ENCODE data around the gene CFL2.

The CFL2 gene

DNA sequence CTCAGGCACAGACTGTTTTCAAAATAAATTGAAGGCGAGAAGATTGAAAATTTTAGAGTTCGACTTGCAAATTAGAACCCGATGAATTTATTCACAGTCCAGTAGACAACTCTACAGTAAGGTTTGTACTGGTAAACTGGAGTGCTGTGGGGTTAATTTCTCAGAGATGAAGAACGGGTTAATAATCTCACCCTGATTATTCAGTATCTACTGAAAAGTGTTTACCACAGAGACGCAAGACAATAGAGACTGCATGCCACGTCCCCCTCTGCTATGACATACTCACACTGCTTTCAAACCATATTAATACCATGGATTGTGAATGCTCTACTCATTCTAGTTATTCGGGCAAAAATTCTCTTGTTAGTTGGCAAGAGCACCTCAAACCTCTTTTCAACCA, 36.1 kb downstream of the CFL2 start:
- Histone ChIP-seq H3K9me3 (ENCODE audit: control insufficient read depth, insufficient read depth, low read depth, low read length) (no peaks in the 10 kb centered on the region), H3K36me3 (ENCODE audit: control insufficient read depth in 2 of 2, insufficient read depth in 1 of 2, low read length in 2 of 2) (no peaks in the 10 kb centered on the region), H3K4me1 (ENCODE audit: control insufficient read depth, insufficient read depth, low read length) (peaks cover 11% of the 10 kb centered on the region; the same call in 1 of the 2 replicates), H3K27ac (ENCODE audit: extremely low read depth, low read depth, low read length) (no peak overlapping the region), H3K4me3 (ENCODE audit: low read depth, low read length) (no peak overlapping the region)
- ChIA-PET CTCF (no interaction called here), POLR2A (interaction anchor here (0.6 to 1.0 kb wide), 2 partner anchors 23 to 845 kb away, joined by 3 to 5 read pairs; no protein-coding TSS in a partner anchor)
- TF ChIP-seq ZNF248 (tag by site-specific recombination; IDR thresholded peaks at IDR 0.05), result no peak
- TF ChIP-seq SCRT1 (tag by site-specific recombination; IDR thresholded peaks at IDR 0.05; ENCODE audit: borderline replicate concordance), result no peak
- no peak for TF ChIP-seq ZNF324 (tag by site-specific recombination; IDR thresholded peaks at IDR 0.05)
- no peak for TF ChIP-seq PBX3 (CRISPR knock-in tag; IDR thresholded peaks at IDR 0.05)
- no peak for TF ChIP-seq ZNF184 (tag by site-specific recombination; IDR thresholded peaks at IDR 0.05)
- TF ChIP-seq ZNF10 (tag by site-specific recombination; IDR thresholded peaks at IDR 0.05), result no peak
- TF ChIP-seq GLIS2 (tag by site-specific recombination; IDR thresholded peaks at IDR 0.05), result no peak
- no peak for TF ChIP-seq ZNF549 (tag by site-specific recombination; IDR thresholded peaks at IDR 0.05)
- TF ChIP-seq ZNF354C (tag by site-specific recombination; IDR thresholded peaks at IDR 0.05; ENCODE audit: borderline replicate concordance, low read depth), result no peak
- TF ChIP-seq ZNF610 (tag by site-specific recombination; IDR thresholded peaks at IDR 0.05; ENCODE audit: borderline replicate concordance), result no peak
- TF ChIP-seq, protein P1, sequence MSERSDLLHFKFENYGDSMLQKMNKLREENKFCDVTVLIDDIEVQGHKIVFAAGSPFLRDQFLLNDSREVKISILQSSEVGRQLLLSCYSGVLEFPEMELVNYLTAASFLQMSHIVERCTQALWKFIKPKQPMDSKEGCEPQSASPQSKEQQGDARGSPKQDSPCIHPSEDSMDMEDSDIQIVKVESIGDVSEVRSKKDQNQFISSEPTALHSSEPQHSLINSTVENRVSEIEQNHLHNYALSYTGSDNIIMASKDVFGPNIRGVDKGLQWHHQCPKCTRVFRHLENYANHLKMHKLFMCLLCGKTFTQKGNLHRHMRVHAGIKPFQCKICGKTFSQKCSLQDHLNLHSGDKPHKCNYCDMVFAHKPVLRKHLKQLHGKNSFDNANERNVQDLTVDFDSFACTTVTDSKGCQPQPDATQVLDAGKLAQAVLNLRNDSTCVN (tag by site-specific recombination; optimal IDR thresholded peaks at IDR 0.05), result no peak
- TF ChIP-seq ZFP3 (tag by site-specific recombination; IDR thresholded peaks at IDR 0.05; ENCODE audit: low read depth), result no peak
- TF ChIP-seq ZNF777 (tag by site-specific recombination; IDR thresholded peaks at IDR 0.05; ENCODE audit: borderline replicate concordance), result no peak
- TF ChIP-seq ZBTB11 (tag by site-specific recombination; conservative IDR thresholded peaks at IDR 0.05; ENCODE audit: low read depth), result no peak
- TF ChIP-seq, protein P2, sequence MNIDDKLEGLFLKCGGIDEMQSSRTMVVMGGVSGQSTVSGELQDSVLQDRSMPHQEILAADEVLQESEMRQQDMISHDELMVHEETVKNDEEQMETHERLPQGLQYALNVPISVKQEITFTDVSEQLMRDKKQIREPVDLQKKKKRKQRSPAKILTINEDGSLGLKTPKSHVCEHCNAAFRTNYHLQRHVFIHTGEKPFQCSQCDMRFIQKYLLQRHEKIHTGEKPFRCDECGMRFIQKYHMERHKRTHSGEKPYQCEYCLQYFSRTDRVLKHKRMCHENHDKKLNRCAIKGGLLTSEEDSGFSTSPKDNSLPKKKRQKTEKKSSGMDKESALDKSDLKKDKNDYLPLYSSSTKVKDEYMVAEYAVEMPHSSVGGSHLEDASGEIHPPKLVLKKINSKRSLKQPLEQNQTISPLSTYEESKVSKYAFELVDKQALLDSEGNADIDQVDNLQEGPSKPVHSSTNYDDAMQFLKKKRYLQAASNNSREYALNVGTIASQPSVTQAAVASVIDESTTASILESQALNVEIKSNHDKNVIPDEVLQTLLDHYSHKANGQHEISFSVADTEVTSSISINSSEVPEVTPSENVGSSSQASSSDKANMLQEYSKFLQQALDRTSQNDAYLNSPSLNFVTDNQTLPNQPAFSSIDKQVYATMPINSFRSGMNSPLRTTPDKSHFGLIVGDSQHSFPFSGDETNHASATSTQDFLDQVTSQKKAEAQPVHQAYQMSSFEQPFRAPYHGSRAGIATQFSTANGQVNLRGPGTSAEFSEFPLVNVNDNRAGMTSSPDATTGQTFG (tag by site-specific recombination; IDR thresholded peaks at IDR 0.05; ENCODE audit: borderline replicate concordance), result no peak
- TF ChIP-seq ZNF366 (tag by site-specific recombination; conservative IDR thresholded peaks at IDR 0.05), result no peak
- no peak for TF ChIP-seq ZNF350 (tag by site-specific recombination; IDR thresholded peaks at IDR 0.05)
- TF ChIP-seq, protein P3, sequence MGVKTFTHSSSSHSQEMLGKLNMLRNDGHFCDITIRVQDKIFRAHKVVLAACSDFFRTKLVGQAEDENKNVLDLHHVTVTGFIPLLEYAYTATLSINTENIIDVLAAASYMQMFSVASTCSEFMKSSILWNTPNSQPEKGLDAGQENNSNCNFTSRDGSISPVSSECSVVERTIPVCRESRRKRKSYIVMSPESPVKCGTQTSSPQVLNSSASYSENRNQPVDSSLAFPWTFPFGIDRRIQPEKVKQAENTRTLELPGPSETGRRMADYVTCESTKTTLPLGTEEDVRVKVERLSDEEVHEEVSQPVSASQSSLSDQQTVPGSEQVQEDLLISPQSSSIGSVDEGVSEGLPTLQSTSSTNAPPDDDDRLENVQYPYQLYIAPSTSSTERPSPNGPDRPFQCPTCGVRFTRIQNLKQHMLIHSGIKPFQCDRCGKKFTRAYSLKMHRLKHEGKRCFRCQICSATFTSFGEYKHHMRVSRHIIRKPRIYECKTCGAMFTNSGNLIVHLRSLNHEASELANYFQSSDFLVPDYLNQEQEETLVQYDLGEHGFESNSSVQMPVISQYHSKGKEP (tag by site-specific recombination; IDR thresholded peaks at IDR 0.05), result no peak
- TF ChIP-seq, protein P4, sequence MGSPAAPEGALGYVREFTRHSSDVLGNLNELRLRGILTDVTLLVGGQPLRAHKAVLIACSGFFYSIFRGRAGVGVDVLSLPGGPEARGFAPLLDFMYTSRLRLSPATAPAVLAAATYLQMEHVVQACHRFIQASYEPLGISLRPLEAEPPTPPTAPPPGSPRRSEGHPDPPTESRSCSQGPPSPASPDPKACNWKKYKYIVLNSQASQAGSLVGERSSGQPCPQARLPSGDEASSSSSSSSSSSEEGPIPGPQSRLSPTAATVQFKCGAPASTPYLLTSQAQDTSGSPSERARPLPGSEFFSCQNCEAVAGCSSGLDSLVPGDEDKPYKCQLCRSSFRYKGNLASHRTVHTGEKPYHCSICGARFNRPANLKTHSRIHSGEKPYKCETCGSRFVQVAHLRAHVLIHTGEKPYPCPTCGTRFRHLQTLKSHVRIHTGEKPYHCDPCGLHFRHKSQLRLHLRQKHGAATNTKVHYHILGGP (tag by site-specific recombination; IDR thresholded peaks at IDR 0.05), result no peak
- TF ChIP-seq ZNF791 (tag by site-specific recombination; IDR thresholded peaks at IDR 0.05), result no peak
